GM18502 (cell line): ENCODE results near the gene SNF8.

Source experiments
- ATAC-seq: cut with Tn5 transposase; IDR thresholded peaks from one replicate; pipeline ENCODE4 v1.9.1; 2021; ENCODE audit warnings: mild to moderate bottlenecking; ENCODE audit not compliant: unreplicated experiment, poor library complexity

The SNF8 gene

GRCh38 chr17:48893646-48894508 is 50.8 kb downstream of the SNF8 start:
- no peak for ATAC-seq

GRCh38 chr17:48892940-48893645 is 51.5 kb downstream of the SNF8 start:
- ATAC-seq = no peak

GRCh38 chr17:48890086-48890485 is 54.6 kb downstream of the SNF8 start:
- no peak for ATAC-seq

- no peak for ATAC-seq
Observed at GRCh38 chr17:48883171-48883570, 61.5 kb downstream of the SNF8 start.

GRCh38 chr17:48882272-48882671 is 62.4 kb downstream of the SNF8 start:
- ATAC-seq = no peak
